Right renal pelvis (tissue), 4 donors: ENCODE data around the gene HOXA6. TPM values are rescaled to one million over a fixed set of nuclear protein-coding genes. Genes with fewer than 3 reads are reported as not detected.

Experiments used
- DNase-seq, 4 donors: peaks; one replicate each; pipeline ENCODE4 v3.0.0-alpha.2; 2013; ENCODE audit warnings: low read depth in 4 of 4, low spot score in 3 of 4, missing footprints in 1 of 4
- polyA plus RNA-seq, 4 donors: library from polyadenylated mRNA; unstranded; fragments of 120-200 nt; gene quantifications; one replicate each; pipeline ENCODE4 v1.2.1, GENCODE V29; 2013; ENCODE audit not compliant: insufficient read length in 4 of 4

The HOXA6 gene
- polyA plus RNA-seq, 4 donors = 24.3 to 43.2 (median 29.4) TPM

DNA sequence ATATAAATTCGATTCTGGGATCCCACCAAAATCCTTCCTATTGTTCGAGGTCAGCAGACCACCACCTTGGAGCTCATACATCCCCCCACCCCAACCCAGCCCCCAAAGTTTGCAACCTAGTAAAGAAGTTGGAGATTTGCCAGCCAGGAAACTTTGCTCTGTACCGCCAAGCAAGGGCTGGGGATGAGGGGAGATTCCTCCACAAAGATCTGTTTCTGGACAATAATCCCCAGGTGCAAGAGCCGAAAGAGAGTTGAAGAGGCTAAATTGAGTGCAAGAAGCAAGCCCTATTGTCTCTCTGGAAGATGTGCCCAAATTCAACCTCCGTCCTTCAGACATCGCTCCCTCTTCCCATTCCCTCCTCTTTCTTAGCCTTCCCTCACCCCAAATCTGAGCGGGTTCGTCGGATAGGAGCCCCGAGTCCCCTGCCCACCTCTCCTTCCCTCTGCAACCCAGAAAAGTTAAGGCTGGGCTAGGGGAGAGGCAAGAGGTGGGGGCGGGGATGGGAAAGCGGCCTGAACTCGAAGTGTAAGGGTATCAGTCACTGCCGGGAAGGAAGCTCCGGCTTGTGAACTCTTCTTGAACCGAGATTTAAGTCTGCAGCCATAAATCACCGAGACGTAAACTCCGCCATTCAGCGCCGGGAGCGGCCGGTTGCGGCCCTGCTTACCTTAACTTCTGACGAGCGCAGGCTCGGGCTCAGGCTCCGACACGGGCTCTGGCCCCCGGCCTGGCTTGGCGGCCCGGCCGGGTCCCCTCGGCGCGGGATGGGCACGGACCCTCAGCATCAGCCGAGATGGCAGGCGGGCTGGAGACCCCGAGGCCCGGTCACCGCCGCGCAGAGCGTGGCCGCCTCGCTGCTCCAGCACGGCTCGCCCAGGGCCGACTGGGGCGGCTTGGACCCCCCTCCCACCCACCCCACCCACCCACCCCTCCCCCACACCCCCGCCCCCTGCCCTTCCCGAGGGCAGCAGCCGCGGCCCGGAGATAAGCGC lies 34.3 kb downstream of the HOXA6 start:
- DNase-seq = peak in 3 of 4 donors; percentile 84 to 91 (median 90)

DNA sequence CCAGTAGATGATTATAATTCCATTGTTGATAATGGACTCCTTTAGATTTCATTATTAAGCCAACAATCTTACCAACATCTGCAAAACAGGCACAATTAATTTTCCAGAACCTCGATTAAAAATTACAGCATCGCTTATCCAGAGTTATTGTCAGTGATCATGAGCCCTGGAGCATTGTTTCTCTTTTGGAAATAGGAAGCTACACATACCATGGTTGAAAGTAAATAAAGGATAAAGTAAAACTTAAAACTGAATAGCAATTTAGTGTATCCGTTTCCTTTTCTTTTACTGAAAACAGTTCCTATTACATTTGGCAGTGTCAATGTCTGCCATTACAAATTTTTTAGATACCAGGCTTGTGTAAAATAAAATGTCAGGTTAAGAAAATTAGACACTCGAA lies 35.2 kb downstream of the HOXA6 start:
- DNase-seq = no peak

DNA sequence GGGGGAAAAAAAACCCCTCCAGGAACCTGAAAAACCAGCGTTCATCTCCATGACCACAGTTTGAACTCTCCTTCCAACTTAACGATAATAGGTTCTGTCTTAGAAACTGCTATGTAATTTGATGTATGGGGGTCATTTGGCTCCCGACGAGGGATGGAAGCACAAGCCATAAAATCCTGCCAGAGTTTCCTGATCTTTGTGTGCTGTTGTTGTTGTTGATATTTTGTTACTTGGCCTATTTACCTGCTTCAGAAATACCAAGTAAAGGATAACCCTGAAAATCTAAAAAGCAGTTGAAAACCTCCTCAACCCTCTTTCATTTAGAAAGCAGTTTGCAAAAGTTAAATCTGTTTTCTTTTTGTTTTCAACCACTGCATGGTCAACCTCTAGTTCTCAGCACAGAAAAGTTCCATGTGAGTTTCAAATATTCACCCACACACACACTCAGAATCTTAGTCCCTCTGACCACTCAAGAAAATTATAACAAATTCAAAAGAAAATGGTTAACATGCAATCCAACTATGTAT lies 35.8 kb downstream of the HOXA6 start:
- no peak for DNase-seq

DNA sequence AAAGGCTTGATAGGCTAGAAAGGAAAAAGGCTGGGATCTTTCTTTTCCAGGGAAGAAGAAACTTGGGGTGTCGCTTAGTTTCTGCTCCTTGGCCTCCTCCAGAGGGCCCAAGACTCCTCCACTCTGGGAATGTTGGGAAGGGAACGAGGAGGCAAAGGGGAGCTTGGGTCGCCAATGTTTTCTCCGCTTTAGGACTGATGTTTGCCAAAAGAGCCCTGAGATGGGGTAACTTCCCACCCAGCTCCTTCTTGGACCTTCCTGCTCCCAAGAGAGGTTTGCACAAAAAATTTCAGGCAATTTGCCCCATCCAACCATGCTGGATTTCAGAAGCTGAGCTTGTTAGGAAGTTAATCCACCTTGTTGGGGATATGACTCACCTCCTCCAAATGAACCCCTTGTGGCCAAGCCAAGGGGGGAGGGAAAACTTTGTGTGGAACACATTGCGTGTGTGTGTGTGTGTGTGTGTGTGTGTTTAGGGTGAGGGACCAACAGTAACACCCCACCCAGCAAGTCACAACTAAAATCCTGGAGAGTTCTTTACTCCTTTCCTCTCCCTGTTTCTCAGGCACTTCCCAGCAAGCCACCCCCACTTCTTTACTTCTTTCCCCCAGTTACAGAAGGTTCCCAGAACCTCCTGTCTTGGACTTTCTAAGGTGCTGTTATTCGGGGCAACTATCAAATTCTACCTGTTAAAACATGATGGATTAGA lies 36.4 kb downstream of the HOXA6 start:
- DNase-seq = no peak

GRCh38 chr7:27110186-27111031 lies 37.2 kb downstream of the HOXA6 start:
- no peak for DNase-seq

DNA sequence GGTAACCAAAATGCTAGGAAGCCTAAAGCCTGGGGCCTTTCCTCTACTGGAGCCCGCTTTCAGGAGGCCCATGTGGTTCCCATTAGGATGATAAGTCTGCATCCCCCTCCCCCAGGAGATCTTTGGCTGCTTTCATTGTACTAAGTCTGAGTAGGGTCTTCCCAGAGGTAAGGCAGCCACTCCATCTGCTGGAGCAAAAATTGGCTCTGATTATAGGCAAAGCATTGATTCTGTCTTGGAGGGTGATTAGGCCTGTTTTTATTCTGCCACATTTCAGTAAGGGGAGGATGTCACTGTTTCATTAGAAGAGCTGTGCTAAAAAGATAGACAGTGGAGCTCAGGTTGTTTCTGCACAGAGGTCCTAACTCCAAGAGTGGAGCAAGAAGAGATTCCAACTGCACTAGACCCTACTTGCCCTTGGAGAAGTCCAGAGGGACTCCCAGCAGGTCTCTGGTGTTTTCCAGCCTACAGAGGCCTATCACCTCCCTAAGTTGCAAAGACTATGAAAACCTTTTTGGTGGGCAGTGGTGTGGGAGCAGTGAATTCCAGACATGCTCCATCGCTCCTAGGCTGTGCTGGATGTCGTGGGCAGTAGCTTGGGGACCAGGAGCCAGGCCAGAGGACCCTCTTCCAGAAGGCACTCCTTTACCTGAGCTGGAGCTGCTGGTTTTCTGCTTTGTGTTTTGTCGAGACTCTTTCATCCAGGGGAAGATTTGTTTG lies 37.9 kb downstream of the HOXA6 start:
- DNase-seq = no peak

- DNase-seq = no peak
Measured at GRCh38 chr7:27108390-27109127, 39.0 kb downstream of the HOXA6 start.

GRCh38 chr7:27107391-27108381 lies 39.9 kb downstream of the HOXA6 start:
- no peak for DNase-seq

- no peak for DNase-seq
Measured at GRCh38 chr7:27106901-27107240, 40.7 kb downstream of the HOXA6 start.

DNA sequence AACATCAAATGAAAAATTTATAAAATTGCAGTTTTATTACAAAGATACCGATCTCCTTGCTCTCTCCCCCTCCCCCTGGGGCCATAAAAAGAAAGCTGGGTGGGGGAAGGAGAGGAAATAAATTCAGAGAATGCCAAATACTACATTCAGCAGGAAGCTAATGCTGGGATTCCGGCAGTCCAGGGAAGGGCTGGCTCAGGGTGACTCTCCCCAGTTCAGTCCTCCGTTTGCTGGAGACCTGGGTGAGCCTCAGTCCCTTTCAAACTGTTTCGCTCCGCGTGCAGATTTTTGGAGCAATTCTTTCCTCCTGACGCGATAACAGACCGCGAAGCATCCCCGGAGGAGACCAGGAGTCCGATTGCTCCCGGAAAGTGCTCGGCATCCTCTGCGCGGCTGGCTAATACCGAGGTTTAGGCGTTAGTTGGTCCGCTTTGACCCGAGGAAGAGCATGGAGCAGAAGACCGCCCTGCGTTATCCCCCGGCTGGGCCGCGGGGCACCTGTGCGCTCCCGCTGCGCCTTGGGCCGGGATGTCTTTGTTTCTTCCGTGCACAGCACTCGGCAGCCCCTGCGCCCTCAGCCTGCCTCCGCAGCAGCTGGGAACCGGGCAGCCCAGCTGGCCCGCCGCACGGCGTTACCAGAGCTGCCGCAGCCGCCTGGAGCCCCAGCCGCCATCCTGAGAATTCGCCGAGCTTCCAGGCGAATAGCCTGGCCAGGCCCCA lies 41.2 kb downstream of the HOXA6 start:
- peak in 1 of 4 donors; percentile 30 for DNase-seq

- peak in 1 of 4 donors; percentile 21 for DNase-seq
Measured at GRCh38 chr7:27105301-27106031, 42.1 kb downstream of the HOXA6 start.

DNA sequence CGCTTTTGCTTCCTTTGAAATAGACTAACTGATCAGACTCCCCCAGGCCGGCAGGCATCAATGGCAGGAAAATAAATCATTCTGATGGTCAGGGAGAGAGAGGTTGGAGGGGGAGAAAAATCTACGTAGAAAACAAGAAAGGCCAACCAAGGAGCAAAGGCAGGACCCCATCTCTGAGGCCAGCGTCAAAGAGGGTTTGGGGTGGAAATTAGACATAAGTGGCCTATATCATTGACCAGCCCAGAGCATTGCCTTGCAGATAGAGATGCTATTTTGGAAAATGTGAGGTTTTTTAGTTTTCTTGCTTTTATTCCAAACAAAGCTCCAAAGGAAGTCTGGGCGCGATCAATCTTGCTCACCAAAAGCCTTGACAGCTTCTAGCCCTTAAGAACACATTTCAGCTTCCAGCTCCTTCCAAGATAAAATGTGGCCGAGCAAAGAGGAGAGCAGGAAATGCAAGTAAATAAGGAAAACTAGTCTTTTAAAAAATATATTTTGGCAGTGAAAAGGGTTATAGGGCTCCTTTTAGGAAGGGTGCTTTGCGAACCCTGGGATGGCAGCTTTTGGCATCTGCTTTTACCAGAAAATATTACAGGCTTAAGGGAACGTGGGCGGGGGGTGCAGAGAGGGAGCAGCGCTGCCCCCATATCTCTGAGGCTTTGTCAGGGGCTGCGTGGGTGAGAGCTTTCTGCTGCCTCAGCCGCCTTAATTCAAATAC lies 43.1 kb downstream of the HOXA6 start:
- peak in 3 of 4 donors; percentile 60 to 82 (median 68) for DNase-seq

DNA sequence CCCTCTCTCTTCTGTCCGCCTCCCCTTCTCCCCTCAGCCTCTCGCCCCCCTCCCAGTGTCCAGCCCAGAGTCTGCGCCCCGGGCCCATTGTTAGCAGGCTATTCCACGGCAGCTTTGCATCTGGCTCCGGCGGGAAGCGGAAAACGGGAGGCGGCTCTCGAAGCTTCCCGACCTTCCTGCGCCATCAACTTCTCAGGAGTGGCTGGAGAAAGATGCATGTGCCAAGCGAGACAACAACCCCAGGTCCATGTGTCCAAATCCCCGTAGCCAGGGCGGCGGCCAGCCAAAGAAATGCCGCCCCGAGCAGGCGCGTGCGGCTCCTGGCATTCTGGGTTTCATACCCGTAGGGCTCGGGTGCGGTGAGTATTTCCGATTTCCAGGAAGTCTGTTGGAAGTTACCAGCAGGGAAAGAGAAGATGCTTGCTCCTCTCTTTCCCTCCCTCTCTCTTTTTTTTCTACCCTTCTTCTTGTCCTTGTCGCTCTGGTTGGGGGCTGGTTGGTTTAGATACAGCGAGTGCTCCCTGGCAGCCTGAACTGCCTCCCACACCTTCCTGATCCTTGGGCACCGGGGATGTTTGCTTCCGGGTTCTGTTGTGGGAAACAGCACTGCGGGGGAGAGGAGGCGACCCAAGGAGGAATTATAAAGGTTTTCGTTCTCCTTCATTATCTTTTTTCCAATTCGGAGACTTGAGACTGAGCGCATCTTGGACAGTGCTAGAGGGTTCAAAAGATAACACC lies 43.9 kb downstream of the HOXA6 start:
- peak in 3 of 4 donors; percentile 27 to 43 (median 38) for DNase-seq

DNA sequence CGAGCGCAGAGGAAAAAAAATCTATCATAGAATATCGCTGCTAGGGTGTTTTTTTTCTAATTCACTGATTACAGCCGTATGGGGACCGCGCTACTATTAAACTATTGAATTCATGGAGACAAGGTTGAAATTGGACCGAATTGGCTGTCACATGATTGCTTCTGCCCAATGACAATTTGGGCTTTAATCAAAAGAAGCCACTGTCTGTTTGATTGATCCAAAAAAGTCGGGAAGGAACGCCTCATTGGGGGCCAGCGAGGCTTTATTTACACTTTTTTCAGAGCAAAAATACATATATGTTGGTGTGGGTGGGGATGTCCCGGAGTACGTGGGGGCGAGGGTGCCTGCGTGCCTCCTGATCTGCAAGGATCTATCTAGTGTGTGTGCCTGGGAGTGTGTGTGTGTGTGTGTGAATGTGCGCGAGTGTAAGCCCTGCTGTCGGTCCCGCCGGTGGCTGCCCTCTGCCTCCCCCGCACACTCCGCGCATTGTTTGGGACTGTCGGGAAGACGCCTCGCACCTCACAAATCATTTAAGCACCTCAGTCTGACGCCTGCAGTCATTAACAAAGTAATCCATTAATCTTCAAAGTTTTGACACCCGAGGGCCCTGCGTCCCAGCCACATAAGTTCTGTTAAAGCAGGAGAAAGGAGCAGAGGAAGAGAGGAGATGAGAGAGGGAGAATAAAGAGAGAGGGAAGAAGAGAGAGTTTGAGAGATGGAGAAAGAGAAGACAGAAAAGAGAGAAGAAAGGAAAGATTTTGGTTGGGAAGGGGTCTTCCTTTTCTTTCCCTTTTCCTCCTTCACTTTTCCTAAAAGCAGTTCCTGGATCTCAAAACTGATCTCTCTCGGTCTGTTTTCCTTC lies 44.8 kb downstream of the HOXA6 start, which contains the start of gene HOXA2:
Gene HOXA2 (minus strand): TSS at position 103 of the 862 bp plus-strand sequence. CDS start 183 bp downstream, outside the sequence.
- peak in 3 of 4 donors; percentile 54 to 63 (median 59) for DNase-seq
